Measurements from ENCODE around the gene COG3.

GRCh38 chr13:45464141-45464686 is 525 bp upstream of the COG3 start:
- TF ChIP-seq, protein P1, sequence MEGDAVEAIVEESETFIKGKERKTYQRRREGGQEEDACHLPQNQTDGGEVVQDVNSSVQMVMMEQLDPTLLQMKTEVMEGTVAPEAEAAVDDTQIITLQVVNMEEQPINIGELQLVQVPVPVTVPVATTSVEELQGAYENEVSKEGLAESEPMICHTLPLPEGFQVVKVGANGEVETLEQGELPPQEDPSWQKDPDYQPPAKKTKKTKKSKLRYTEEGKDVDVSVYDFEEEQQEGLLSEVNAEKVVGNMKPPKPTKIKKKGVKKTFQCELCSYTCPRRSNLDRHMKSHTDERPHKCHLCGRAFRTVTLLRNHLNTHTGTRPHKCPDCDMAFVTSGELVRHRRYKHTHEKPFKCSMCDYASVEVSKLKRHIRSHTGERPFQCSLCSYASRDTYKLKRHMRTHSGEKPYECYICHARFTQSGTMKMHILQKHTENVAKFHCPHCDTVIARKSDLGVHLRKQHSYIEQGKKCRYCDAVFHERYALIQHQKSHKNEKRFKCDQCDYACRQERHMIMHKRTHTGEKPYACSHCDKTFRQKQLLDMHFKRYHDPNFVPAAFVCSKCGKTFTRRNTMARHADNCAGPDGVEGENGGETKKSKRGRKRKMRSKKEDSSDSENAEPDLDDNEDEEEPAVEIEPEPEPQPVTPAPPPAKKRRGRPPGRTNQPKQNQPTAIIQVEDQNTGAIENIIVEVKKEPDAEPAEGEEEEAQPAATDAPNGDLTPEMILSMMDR (IDR thresholded peaks at IDR 0.05; ENCODE audit: low read length), result 0 out of 2 replicates have a peak, but pooled peaks have one; percentile 35
- TF ChIP-seq EZH2 (IDR thresholded peaks at IDR 0.05; ENCODE audit: borderline replicate concordance, low read length), result no peak

Measured in OCI-LY1 (cell line).